Fibroblast of skin of back (primary cell): ENCODE results near the gene FGGY.
"Not testable (repeated sequence)": the region's sequence is repeated elsewhere in the genome, so short reads cannot be mapped to it uniquely, and the experiment has no call there.

Experiments used
- DNase-seq: peaks from one replicate; pipeline ENCODE4 v3.0.0-alpha.2; 2013

The FGGY gene

GRCh38 chr1:59714966-59715365, 418.1 kb downstream of the FGGY start:
- DNase-seq: no peak

- DNase-seq: no peak
Measured at GRCh38 chr1:59716832-59717231, 419.9 kb downstream of the FGGY start.

DNA sequence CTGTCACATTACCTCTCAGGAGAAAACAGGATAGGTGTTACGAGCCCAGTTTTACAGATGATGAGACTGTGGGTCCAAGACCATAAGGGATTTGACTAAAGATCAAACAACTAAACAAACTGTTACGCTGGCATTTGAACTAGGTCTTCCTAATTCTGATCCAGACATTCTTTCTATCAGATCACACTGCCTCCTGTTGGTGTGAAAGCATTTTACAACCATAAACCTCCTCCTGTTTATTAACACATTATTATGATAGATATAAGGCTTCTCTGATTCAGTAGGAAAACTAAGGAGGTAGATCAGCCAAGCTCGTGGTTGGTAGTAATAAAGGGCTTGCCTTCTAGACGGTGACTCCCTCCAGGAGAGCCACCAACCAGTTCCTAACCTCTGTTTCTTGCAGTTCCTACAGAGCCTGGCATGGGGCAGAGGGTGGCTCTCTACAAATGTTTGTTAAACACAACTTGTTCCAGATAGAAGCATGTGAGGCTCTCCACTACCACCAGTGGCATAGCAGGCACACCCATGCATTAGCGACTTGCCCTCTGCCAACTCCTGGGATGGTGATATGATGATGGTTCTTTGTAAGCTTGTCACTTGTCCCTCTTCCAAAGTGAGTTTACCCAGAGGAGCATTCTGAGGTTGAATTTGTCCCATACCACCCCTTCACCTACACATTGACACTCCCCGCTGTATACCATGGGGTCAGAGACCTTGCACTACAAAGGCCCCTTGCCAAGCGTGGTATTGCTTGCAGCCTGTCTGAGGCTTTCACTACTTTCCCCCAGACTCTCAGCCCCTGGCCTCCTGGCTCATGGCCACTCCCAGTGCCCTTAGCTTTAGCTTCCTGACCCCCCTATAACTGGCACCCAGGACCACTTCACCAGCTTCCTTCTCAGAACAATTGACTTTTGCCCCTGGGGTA, 421.4 kb downstream of the FGGY start:
- DNase-seq: no peak

GRCh38 chr1:59718989-59719360, 422.1 kb downstream of the FGGY start:
- no peak for DNase-seq

GRCh38 chr1:59720326-59721115, 423.6 kb downstream of the FGGY start:
- no peak for DNase-seq

DNA sequence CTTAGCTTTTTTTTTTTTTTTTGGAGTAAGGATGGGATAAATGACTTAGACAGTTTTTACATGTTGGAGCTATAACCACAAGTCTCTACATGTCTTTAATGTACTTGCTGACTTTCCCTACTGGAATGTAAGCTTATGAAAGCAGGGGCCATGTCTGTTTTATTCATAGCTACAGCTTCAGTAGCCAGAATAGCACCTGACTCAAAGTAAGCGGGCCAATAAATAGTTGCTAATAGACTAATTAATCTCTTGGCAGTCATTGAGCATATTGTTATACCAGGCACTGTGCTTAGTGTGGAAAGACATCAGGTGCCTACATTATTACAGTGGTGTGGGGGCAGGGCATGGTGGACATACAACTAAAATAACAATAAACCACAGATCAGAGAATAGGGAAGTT, 433.4 kb downstream of the FGGY start:
- DNase-seq: peak; percentile 84

- peak; percentile 94 for DNase-seq
Measured at GRCh38 chr1:59730759-59731478, 434.0 kb downstream of the FGGY start.

DNA sequence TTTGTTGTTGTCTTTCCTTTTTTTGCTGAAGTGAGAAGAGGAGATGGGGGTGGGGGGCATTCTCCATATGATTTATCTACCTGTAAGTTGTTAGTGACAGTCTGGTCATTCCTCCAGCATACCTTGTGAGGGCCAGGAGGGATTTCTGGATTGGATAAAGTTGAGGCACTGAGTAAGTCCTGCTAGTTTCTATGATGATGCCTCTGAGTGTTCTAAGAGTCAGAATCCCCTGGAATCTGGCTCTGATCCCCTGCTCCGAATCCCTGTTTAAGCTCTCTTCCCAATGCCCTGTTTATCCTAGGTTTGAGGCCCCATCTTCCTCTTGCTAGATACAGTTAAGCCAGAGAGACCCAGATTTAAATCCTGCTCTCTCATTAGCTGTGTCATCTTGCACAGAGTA, 434.7 kb downstream of the FGGY start:
- DNase-seq: no peak

- no peak for DNase-seq
Measured at GRCh38 chr1:59732214-59732955, 435.5 kb downstream of the FGGY start.

- DNase-seq: no peak
Measured at GRCh38 chr1:59733443-59734141, 436.7 kb downstream of the FGGY start.

- not testable (repeated sequence) for DNase-seq
Measured at GRCh38 chr1:59735927-59736326, 439.0 kb downstream of the FGGY start.

DNA sequence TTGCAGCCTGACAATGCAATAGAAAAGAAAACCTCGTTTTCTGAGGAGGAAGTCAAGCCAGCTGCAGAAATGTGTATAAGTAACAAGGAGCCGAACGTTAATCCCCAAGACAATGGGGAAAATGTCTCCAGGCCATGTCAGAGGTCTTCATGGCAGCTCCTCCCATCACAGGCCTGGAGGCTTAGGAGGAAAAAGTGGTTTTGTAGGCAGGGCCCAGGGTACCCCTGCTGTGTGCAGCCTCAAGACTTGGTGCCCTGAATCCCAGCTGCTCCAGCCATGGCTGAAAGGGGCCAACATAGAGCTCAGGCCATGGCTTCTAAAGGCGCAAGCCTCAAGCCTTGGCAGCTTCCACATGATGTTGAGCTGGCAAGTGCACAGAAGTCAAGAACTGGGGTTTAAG, 439.9 kb downstream of the FGGY start:
- DNase-seq: no peak

GRCh38 chr1:59737638-59738037, 440.7 kb downstream of the FGGY start:
- DNase-seq: no peak

DNA sequence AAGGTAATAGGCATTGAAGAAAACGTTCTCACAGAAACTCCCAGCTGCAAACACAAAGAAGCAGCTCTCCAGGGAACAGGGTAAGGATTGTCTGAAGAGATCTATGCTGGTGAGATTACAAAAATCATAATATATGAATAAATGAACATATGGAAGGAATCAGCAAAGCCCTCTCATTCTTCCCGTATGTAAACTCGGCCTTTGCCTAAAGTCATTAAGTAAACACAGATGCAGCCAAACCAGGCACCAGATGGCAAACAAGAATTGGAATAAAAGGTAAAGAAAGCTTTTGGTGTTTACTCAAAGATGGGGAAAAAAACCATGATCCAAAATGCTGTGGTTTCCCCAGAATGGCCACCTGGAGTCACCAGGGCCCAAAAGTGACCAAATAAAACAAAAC, 441.3 kb downstream of the FGGY start:
- DNase-seq: peak; percentile 70

DNA sequence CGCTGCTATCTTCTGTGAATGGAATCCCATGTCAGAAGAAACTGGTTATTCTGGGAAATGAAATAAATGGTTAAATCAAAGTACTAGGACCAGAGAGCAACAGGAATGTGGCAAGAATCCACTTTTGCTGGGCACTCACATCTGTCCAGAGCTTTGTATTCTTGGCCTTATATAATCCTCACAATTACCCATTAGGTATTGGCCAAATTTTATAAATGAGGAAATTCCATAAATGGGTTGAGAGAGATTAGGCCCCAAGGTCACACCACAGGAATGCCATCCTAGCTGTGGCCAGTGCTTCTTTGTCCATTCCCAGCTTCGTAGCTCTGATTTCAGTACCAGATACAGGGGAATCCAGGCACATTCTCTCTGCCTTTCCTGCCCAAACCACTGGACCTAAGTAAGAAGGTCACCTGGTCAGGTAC, 441.7 kb downstream of the FGGY start:
- peak; percentile 16 for DNase-seq

DNA sequence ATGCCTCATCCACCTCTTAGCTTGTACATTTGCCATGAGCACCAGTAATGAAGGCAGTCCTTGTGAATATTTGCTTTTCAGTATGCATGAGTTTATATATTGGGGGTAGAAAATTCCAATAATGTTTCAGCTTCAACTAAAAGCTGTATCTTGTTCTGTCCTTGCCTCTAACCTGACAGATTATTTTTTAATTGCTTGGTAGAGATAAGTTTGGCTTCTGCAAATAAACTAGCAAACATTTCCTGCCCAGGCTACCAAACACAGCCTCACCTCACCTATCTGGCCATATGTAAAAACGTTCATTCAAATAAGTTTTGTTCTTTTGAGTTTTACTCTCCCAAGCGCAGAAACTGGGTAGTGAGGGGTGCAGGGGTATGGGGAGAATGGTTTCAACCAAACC, 442.2 kb downstream of the FGGY start:
- no peak for DNase-seq

DNA sequence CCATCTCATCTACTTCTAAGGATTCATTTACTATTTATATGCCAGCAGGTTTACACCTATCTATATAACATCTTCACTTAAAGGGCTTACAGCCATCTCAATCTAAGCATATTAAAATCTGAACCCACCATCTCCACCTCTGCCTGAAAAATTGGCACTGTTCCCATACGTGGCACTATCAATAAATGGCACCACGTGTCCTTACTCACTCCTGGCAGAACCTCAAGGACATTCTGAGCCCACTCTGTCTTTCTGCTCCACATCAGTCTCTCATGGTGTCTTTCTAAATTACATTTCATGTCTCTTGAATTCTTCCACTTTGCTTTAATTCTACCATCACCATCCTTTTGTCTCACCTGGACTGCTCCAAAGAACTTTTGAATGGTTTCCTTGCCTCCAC, 445.6 kb downstream of the FGGY start:
- no peak for DNase-seq

GRCh38 chr1:59743324-59744091, 446.6 kb downstream of the FGGY start:
- no peak for DNase-seq

GRCh38 chr1:59747420-59748024, 450.6 kb downstream of the FGGY start:
- no peak for DNase-seq

DNA sequence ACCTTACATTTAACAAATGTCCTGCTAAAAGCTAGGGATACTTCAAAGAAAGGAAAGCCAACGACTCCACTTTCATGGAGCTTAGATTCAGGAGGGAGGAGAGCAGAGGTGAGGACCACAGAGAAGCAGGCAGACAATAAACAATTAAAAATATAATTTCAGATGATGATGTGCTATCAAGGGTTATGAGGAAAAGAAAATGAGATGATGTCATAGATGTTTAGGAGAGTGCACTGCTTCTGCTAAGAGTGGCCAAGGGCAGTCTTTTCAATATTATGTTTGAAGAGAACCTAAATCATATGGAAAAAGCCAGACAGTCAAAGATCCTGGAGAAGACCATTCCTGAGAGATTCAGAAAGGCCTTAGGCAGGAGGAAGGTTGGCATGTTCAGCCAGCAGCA, 451.2 kb downstream of the FGGY start:
- DNase-seq: no peak
